ENCODE measurements around the gene ABR. TPM values are rescaled to one million over a fixed set of nuclear protein-coding genes. Genes with fewer than 3 reads are reported as not detected.

The ABR gene
- total and polyA plus RNA-seq, 2 of the 13 experiments (the other 11 are each of a cell fraction or from before 2014, with no cell fraction given) = 12.4 to 40.4 TPM

DNA sequence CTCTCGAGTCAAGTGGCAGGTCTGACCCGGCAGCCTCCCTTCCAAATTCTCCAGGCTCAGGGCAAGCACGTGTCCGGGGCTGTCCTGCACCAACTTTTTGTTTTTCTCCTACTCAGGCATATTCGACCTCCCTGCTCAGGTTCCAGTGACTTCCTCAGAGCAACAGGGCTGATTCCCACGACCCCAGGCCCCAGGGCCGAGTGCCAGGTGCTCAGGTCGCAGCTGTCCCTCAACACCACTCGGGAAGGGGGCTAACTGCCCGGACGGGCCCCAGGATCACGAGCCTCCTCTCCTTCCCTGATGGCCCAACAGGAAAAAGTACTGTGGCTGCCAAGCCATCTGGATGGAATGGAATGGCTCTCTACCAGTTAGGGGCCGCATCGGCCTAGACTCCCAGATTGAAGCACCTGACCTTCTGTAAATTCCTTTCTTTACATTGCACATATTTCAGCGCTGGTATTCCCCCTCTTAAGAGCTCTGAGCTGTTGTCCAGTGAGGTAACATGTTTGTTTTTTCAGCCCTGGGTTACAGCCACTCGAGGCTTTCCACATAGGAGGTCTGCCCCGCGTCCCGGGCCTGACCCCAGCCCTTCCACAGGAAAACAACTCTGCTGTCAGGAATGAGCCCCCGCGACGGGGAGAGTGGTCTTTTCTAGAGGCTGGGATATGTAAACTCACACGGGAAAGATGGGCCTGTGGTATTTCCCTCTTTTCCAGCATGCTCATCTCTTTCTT lies 225.2 kb downstream of the ABR start (continued):
- TF ChIP-seq, protein P1, sequence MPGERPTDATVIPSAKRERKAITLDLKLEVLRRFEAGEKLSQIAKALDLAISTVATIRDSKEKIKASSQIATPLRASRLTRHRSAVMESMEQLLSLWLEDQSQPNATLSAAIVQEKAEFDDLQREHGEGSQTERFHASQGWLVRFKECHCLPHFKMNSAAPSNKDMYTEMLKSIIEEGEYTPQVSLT (CRISPR knock-in tag; IDR thresholded peaks at IDR 0.05; ENCODE audit: borderline replicate concordance, low read depth) = no peak
- no peak for TF ChIP-seq ZNF788 (CRISPR knock-in tag; IDR thresholded peaks at IDR 0.05; ENCODE audit: borderline replicate concordance)
- TF ChIP-seq, protein P2, sequence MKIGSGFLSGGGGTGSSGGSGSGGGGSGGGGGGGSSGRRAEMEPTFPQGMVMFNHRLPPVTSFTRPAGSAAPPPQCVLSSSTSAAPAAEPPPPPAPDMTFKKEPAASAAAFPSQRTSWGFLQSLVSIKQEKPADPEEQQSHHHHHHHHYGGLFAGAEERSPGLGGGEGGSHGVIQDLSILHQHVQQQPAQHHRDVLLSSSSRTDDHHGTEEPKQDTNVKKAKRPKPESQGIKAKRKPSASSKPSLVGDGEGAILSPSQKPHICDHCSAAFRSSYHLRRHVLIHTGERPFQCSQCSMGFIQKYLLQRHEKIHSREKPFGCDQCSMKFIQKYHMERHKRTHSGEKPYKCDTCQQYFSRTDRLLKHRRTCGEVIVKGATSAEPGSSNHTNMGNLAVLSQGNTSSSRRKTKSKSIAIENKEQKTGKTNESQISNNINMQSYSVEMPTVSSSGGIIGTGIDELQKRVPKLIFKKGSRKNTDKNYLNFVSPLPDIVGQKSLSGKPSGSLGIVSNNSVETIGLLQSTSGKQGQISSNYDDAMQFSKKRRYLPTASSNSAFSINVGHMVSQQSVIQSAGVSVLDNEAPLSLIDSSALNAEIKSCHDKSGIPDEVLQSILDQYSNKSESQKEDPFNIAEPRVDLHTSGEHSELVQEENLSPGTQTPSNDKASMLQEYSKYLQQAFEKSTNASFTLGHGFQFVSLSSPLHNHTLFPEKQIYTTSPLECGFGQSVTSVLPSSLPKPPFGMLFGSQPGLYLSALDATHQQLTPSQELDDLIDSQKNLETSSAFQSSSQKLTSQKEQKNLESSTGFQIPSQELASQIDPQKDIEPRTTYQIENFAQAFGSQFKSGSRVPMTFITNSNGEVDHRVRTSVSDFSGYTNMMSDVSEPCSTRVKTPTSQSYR (CRISPR knock-in tag; IDR thresholded peaks at IDR 0.05; ENCODE audit: borderline replicate concordance) = peak; percentile 8; the same call in 1 of the 2 replicates
- TF ChIP-seq ZNF629 (CRISPR knock-in tag; conservative IDR thresholded peaks at IDR 0.05) = no peak
- TF ChIP-seq ZC3H13 (CRISPR knock-in tag; IDR thresholded peaks at IDR 0.05) = no peak
- TF ChIP-seq, protein P3, sequence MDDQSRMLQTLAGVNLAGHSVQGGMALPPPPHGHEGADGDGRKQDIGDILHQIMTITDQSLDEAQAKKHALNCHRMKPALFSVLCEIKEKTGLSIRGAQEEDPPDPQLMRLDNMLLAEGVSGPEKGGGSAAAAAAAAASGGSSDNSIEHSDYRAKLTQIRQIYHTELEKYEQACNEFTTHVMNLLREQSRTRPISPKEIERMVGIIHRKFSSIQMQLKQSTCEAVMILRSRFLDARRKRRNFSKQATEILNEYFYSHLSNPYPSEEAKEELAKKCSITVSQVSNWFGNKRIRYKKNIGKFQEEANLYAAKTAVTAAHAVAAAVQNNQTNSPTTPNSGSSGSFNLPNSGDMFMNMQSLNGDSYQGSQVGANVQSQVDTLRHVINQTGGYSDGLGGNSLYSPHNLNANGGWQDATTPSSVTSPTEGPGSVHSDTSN (CRISPR knock-in tag; IDR thresholded peaks at IDR 0.05; ENCODE audit: borderline replicate concordance) = no peak
- TF ChIP-seq, protein P4, sequence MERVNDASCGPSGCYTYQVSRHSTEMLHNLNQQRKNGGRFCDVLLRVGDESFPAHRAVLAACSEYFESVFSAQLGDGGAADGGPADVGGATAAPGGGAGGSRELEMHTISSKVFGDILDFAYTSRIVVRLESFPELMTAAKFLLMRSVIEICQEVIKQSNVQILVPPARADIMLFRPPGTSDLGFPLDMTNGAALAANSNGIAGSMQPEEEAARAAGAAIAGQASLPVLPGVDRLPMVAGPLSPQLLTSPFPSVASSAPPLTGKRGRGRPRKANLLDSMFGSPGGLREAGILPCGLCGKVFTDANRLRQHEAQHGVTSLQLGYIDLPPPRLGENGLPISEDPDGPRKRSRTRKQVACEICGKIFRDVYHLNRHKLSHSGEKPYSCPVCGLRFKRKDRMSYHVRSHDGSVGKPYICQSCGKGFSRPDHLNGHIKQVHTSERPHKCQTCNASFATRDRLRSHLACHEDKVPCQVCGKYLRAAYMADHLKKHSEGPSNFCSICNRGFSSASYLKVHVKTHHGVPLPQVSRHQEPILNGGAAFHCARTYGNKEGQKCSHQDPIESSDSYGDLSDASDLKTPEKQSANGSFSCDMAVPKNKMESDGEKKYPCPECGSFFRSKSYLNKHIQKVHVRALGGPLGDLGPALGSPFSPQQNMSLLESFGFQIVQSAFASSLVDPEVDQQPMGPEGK (CRISPR knock-in tag; IDR thresholded peaks at IDR 0.05) = 0 out of 2 replicates have a peak, but pooled peaks have one; percentile 21
- no peak for TF ChIP-seq ZNF484 (CRISPR knock-in tag; IDR thresholded peaks at IDR 0.05; ENCODE audit: borderline replicate concordance, low read depth)
- TF ChIP-seq ZFP36L1 (CRISPR knock-in tag; IDR thresholded peaks at IDR 0.05) = no peak
- TF ChIP-seq, protein P5, sequence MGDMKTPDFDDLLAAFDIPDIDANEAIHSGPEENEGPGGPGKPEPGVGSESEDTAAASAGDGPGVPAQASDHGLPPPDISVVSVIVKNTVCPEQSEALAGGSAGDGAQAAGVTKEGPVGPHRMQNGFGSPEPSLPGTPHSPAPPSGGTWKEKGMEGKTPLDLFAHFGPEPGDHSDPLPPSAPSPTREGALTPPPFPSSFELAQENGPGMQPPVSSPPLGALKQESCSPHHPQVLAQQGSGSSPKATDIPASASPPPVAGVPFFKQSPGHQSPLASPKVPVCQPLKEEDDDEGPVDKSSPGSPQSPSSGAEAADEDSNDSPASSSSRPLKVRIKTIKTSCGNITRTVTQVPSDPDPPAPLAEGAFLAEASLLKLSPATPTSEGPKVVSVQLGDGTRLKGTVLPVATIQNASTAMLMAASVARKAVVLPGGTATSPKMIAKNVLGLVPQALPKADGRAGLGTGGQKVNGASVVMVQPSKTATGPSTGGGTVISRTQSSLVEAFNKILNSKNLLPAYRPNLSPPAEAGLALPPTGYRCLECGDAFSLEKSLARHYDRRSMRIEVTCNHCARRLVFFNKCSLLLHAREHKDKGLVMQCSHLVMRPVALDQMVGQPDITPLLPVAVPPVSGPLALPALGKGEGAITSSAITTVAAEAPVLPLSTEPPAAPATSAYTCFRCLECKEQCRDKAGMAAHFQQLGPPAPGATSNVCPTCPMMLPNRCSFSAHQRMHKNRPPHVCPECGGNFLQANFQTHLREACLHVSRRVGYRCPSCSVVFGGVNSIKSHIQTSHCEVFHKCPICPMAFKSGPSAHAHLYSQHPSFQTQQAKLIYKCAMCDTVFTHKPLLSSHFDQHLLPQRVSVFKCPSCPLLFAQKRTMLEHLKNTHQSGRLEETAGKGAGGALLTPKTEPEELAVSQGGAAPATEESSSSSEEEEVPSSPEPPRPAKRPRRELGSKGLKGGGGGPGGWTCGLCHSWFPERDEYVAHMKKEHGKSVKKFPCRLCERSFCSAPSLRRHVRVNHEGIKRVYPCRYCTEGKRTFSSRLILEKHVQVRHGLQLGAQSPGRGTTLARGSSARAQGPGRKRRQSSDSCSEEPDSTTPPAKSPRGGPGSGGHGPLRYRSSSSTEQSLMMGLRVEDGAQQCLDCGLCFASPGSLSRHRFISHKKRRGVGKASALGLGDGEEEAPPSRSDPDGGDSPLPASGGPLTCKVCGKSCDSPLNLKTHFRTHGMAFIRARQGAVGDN (CRISPR knock-in tag; IDR thresholded peaks at IDR 0.05) = peak; percentile 57
- TF ChIP-seq KLF6 (CRISPR knock-in tag; IDR thresholded peaks at IDR 0.05) = no peak
- no peak for TF ChIP-seq MIER3 (CRISPR knock-in tag; IDR thresholded peaks at IDR 0.05; ENCODE audit: borderline replicate concordance)
- TF ChIP-seq MED13 (CRISPR knock-in tag; IDR thresholded peaks at IDR 0.05) = no peak
- no peak for TF ChIP-seq ZNF205 (CRISPR knock-in tag; IDR thresholded peaks at IDR 0.05)
- TF ChIP-seq FLYWCH1 (CRISPR knock-in tag; IDR thresholded peaks at IDR 0.05) = no peak
- TF ChIP-seq, protein P6, sequence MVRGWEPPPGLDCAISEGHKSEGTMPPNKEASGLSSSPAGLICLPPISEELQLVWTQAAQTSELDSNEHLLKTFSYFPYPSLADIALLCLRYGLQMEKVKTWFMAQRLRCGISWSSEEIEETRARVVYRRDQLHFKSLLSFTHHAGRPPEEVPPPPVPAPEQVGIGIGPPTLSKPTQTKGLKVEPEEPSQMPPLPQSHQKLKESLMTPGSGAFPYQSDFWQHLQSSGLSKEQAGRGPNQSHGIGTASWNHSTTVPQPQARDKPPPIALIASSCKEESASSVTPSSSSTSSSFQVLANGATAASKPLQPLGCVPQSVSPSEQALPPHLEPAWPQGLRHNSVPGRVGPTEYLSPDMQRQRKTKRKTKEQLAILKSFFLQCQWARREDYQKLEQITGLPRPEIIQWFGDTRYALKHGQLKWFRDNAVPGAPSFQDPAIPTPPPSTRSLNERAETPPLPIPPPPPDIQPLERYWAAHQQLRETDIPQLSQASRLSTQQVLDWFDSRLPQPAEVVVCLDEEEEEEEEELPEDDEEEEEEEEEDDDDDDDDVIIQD (CRISPR knock-in tag; IDR thresholded peaks at IDR 0.05; ENCODE audit: low read depth) = no peak
